GM10847 (cell line): ENCODE measurements around the gene SUPT5H.

Experiments
- POLR2A ChIP-seq: IDR thresholded peaks from 2 replicates; pipeline ENCODE4 v1.6.1; 2011; ENCODE audit not compliant: insufficient read length; ENCODE audit errors: extremely low read depth

Gene SUPT5H

GRCh38 chr19:39445196-39446111, at the start of gene SUPT5H:
Gene SUPT5H, plus strand, starts transcription at chr19:39445582. Its CDS starts 309 bp downstream, at chr19:39445891.
- peak; percentile 93 for TF ChIP-seq POLR2A

GRCh38 chr19:39397360-39398296, 47.8 kb upstream of the SUPT5H start:
- no peak for TF ChIP-seq POLR2A

GRCh38 chr19:39398297-39398864, 47.0 kb upstream of the SUPT5H start:
- TF ChIP-seq POLR2A: no peak

- no peak for TF ChIP-seq POLR2A
Measured at GRCh38 chr19:39399668-39400050, 45.7 kb upstream of the SUPT5H start.

- TF ChIP-seq POLR2A: no peak
Measured at GRCh38 chr19:39400061-39400460, 45.3 kb upstream of the SUPT5H start.

GRCh38 chr19:39401070-39401548, 44.3 kb upstream of the SUPT5H start:
- TF ChIP-seq POLR2A: no peak

- peak; percentile 31 for TF ChIP-seq POLR2A
Measured at GRCh38 chr19:39401549-39402345, 43.6 kb upstream of the SUPT5H start.

GRCh38 chr19:39402346-39403300, 42.8 kb upstream of the SUPT5H start:
- TF ChIP-seq POLR2A: peak; percentile 23

GRCh38 chr19:39403331-39404312, 41.8 kb upstream of the SUPT5H start:
- peak; percentile 26 for TF ChIP-seq POLR2A

- no peak for TF ChIP-seq POLR2A
Measured at GRCh38 chr19:39405261-39405957, 40.0 kb upstream of the SUPT5H start.

GRCh38 chr19:39405958-39406655, 39.3 kb upstream of the SUPT5H start:
- TF ChIP-seq POLR2A: no peak
